ENCODE results near the gene PSMA5.

- TF ChIP-seq CTCF (IDR thresholded peaks at IDR 0.05), result no peak
- no peak for TF ChIP-seq POLR2A (IDR thresholded peaks at IDR 0.05)
Observed at GRCh38 chr1:109394591-109395281, 31.5 kb downstream of the PSMA5 start.
